Measurements from ENCODE around the gene ECE1.

GRCh38 chr1:21206117-21206516 is 84.1 kb downstream of the ECE1 start:
- TF ChIP-seq CTCF (IDR thresholded peaks at IDR 0.05; ENCODE audit: low read length), result no peak
- TF ChIP-seq EZH2 (IDR thresholded peaks at IDR 0.05; ENCODE audit: borderline replicate concordance, low read length), result no peak
